GM23338 (cell line): ENCODE measurements around the gene SPTBN4. TPM values are rescaled to one million over a fixed set of nuclear protein-coding genes. Genes with fewer than 3 reads are reported as not detected.

Source experiments
- ATAC-seq: fragments of 200-7000 bp; cut with Tn5 transposase; 3 replicates; pipeline ENCODE4 v1.9.1; 2020
- DNase-seq: peaks from one replicate; pipeline ENCODE4 v3.0.0-alpha.2; 2015; ENCODE audit warnings: low spot score
- H2AFZ ChIP-seq: fragments of 200-600 bp; sonication (generic); 2 replicates; pipeline ENCODE4 v1.8.0; 2016; ENCODE audit warnings: antibody characterized with exemption, mild to moderate bottlenecking, moderate library complexity
- H3F3A ChIP-seq: fragments of 200-600 bp; sonication (generic); replicated peaks from 2 replicates; pipeline ENCODE4 v1.8.0; 2017; ENCODE audit warnings: antibody characterized with exemption, mixed run types, low read depth
- H3K27ac ChIP-seq: fragments of 200-600 bp; sonication (generic); 2 replicates; pipeline ENCODE4 v1.6.1; 2016; ENCODE audit warnings: low read depth
- H3K27me3 ChIP-seq: fragments of 200-600 bp; sonication (generic); 2 replicates; pipeline ENCODE4 v1.8.0; 2016; ENCODE audit warnings: mild to moderate bottlenecking, mixed run types, moderate library complexity; ENCODE audit not compliant: insufficient read depth
- H3K36me3 ChIP-seq: fragments of 200-600 bp; sonication (generic); 2 replicates; pipeline ENCODE4 v1.8.0; 2016; ENCODE audit warnings: mild to moderate bottlenecking; ENCODE audit not compliant: insufficient read depth
- H3K4me1 ChIP-seq: fragments of 200-600 bp; sonication (generic); 2 replicates; pipeline ENCODE4 v1.8.0; 2016; ENCODE audit warnings: mild to moderate bottlenecking, moderate library complexity; ENCODE audit not compliant: insufficient read depth
- H3K4me2 ChIP-seq: fragments of 200-600 bp; sonication (generic); 2 replicates; pipeline ENCODE4 v1.7.1; 2017; ENCODE audit warnings: mixed run types
- H3K4me3 ChIP-seq: fragments of 200-600 bp; sonication (generic); 2 replicates; pipeline ENCODE4 v1.6.1; 2016; ENCODE audit warnings: mixed run types
- H3K79me2 ChIP-seq: fragments of 200-600 bp; sonication (generic); replicated peaks from 2 replicates; pipeline ENCODE4 v1.8.0; 2017; ENCODE audit warnings: mild to moderate bottlenecking; ENCODE audit not compliant: insufficient read depth
- H3K9me2 ChIP-seq: fragments of 200-600 bp; sonication (generic); 2 replicates; pipeline ENCODE4 v1.8.0; 2017; ENCODE audit not compliant: insufficient read depth
- H4K20me1 ChIP-seq: fragments of 200-600 bp; sonication (generic); replicated peaks from 2 replicates; pipeline ENCODE4 v1.8.0; 2017; ENCODE audit warnings: mild to moderate bottlenecking; ENCODE audit not compliant: insufficient read depth
- H3K27ac Mint-ChIP-seq: 2 replicates; pipeline ENCODE4 v1.8.0; 2020; ENCODE audit warnings: inconsistent platforms, mild to moderate bottlenecking, moderate library complexity, mixed read lengths
- H3K27me3 Mint-ChIP-seq: 3 replicates; pipeline ENCODE4 v1.8.0; 2022; ENCODE audit warnings: low read depth, mild to moderate bottlenecking, moderate library complexity, mixed read lengths, inconsistent platforms; ENCODE audit not compliant: insufficient read depth, poor library complexity
- H3K36me3 Mint-ChIP-seq: 3 replicates; pipeline ENCODE4 v1.8.0; 2021; ENCODE audit warnings: low read depth, mild to moderate bottlenecking, inconsistent platforms, moderate library complexity, mixed read lengths
- H3K4me1 Mint-ChIP-seq: 3 replicates; pipeline ENCODE4 v1.8.0; 2020; ENCODE audit warnings: mild to moderate bottlenecking, inconsistent platforms, mixed read lengths
- H3K4me3 Mint-ChIP-seq: 3 replicates; pipeline ENCODE4 v1.8.0; 2021; ENCODE audit warnings: moderate library complexity, mild to moderate bottlenecking, inconsistent platforms, mixed read lengths
- H3K9me3 Mint-ChIP-seq: 3 replicates; pipeline ENCODE4 v1.8.0; 2020; ENCODE audit warnings: moderate library complexity, mild to moderate bottlenecking, inconsistent platforms, mixed read lengths
- EZH2 ChIP-seq: fragments of 200-600 bp; sonication (generic); IDR thresholded peaks from one replicate; pipeline ENCODE4 v1.8.0; 2017; ENCODE audit warnings: antibody characterized with exemption, mild to moderate bottlenecking, low read depth; ENCODE audit not compliant: unreplicated experiment
- EZH2phosphoT487 ChIP-seq: fragments of 200-600 bp; sonication (generic); IDR thresholded peaks from one replicate; pipeline ENCODE4 v1.8.1; 2018; ENCODE audit warnings: antibody characterized with exemption; ENCODE audit not compliant: unreplicated experiment
- JUNB ChIP-seq: IDR thresholded peaks from one replicate; pipeline ENCODE4 v1.6.1; 2016; ENCODE audit warnings: antibody characterized with exemption; ENCODE audit not compliant: unreplicated experiment
- POLR2AphosphoS5 ChIP-seq: IDR thresholded peaks from 2 replicates; pipeline ENCODE4 v1.6.1; 2016; ENCODE audit warnings: antibody characterized with exemption, low read depth
- STAT1 ChIP-seq: IDR thresholded peaks from one replicate; pipeline ENCODE4 v1.6.1; 2016; ENCODE audit warnings: antibody characterized with exemption; ENCODE audit not compliant: unreplicated experiment
- polyA plus RNA-seq: library from polyadenylated mRNA; unstranded; fragments of >200 nt; fragmentation: Nextera tagmentation; extraction: Ambion mirVana; gene quantifications from 2 replicates; pipeline ENCODE4 v1.2.1, GENCODE V29; 2016
- total RNA-seq: library from RNA; depleted of rRNA; stranded (reverse); fragments of >200 nt; shearing (Covaris generic); gene quantifications from 2 replicates; pipeline ENCODE4 v1.2.3, GENCODE V29; 2014
- TF ChIP-seq, protein P1 (sequence below): IDR thresholded peaks from 2 replicates; pipeline ENCODE4 v1.6.1; 2016; ENCODE audit warnings: antibody characterized with exemption

The SPTBN4 gene
- total and polyA plus RNA-seq, 2 experiments from 2014 or later: 1.6 to 2.3 TPM

- Histone ChIP-seq H2AFZ (peak overlapping the region; percentile 96), H3K4me3 (peak overlapping the region; percentile 96), H3F3A (peaks cover 19% of the 10 kb centered on the region; the same call in 1 of the 2 replicates), H3K9me2 (no peaks in the 10 kb centered on the region), H3K27ac (peak overlapping the region; percentile 92), H4K20me1 (peaks cover 5% of the 10 kb centered on the region), H3K79me2 (no peaks in the 10 kb centered on the region), H3K27me3 (peaks cover 45% of the 10 kb centered on the region), H3K36me3 (no peaks in the 10 kb centered on the region), H3K4me2 (peak overlapping the region; percentile 99), H3K4me1 (peaks cover 11% of the 10 kb centered on the region; the same call in 1 of the 2 replicates)
- peak overlapping the region; percentile 88 for H3K4me3 Mint-ChIP-seq
- H3K9me3 Mint-ChIP-seq: no peaks in the 10 kb centered on the region; the same call in 1 of the 3 replicates
- TF ChIP-seq JUNB (no peak), EZH2 (no peak), EZH2phosphoT487 (no peak), POLR2AphosphoS5 (peak; percentile 63), STAT1 (no peak)
- TF ChIP-seq, protein P1, sequence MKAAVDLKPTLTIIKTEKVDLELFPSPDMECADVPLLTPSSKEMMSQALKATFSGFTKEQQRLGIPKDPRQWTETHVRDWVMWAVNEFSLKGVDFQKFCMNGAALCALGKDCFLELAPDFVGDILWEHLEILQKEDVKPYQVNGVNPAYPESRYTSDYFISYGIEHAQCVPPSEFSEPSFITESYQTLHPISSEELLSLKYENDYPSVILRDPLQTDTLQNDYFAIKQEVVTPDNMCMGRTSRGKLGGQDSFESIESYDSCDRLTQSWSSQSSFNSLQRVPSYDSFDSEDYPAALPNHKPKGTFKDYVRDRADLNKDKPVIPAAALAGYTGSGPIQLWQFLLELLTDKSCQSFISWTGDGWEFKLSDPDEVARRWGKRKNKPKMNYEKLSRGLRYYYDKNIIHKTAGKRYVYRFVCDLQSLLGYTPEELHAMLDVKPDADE: no peak
- peaks cover 8% of the 10 kb centered on the region; the same call in 2 of the 3 replicates for H3K36me3 Mint-ChIP-seq
- peak; percentile 44 for ATAC-seq
- peaks cover 27% of the 10 kb centered on the region for H3K4me1 Mint-ChIP-seq
- peaks cover 56% of the 10 kb centered on the region for H3K27me3 Mint-ChIP-seq
- peak; percentile 93 for DNase-seq
- peak overlapping the region; percentile 97 for H3K27ac Mint-ChIP-seq
Observed at GRCh38 chr19:40612831-40613689, 146.3 kb downstream of the SPTBN4 start.

DNA sequence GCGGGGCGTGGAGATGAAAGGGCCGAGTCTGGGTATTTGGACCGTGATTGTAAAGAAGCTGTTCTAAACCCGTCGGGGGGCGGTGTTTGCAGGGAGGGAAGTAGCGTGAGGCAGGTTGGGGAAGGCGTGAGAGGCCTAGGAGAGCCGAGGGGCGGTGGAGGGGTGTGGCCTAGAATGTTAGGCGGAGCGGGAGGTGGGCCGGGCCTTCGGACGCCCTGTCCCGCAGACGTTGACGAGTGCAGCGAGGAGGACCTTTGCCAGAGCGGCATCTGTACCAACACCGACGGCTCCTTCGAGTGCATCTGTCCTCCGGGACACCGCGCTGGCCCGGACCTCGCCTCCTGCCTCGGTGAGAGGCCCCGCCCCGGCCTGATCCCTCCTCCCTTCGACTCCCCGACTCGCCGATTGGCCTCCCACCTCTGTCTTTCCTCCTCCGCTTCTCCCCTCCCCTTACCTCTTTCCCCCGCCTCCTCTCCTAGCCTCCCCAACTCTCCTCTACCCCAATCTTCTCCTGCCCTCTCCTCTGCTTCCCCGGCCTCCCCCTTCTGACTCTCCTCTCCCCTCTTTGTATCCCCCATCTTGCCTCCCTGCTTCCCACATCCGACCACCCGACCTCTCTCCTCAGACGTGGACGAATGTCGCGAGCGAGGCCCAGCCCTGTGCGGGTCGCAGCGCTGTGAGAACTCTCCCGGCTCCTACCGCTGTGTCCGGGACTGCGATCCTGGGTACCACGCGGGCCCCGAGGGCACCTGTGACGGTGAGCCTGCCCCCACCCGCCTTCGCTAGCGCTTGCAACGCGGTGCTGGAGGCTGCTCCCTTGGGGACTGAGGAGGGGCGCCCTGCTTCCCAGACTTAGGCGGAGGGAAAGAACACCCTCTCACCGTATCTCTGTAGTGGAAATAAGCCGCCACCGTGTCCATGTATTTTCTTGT, 147.2 kb downstream of the SPTBN4 start:
- Histone ChIP-seq H3F3A (peaks cover 19% of the 10 kb centered on the region; the same call in 1 of the 2 replicates), H3K79me2 (no peaks in the 10 kb centered on the region), H3K4me3 (peak overlapping the region; percentile 96), H3K4me2 (peak overlapping the region; percentile 99), H2AFZ (peak overlapping the region; percentile 96), H4K20me1 (peaks cover 5% of the 10 kb centered on the region), H3K36me3 (no peaks in the 10 kb centered on the region), H3K27ac (peak overlapping the region; percentile 92), H3K27me3 (peaks cover 36% of the 10 kb centered on the region), H3K4me1 (peaks cover 11% of the 10 kb centered on the region; the same call in 1 of the 2 replicates), H3K9me2 (no peaks in the 10 kb centered on the region)
- Mint-ChIP-seq H3K27ac (peak overlapping the region; percentile 97), H3K36me3 (peaks cover 8% of the 10 kb centered on the region; the same call in 2 of the 3 replicates), H3K4me3 (peak overlapping the region; percentile 88), H3K4me1 (peaks cover 25% of the 10 kb centered on the region), H3K9me3 (no peaks in the 10 kb centered on the region; the same call in 1 of the 3 replicates), H3K27me3 (peaks cover 47% of the 10 kb centered on the region)
- peak; percentile 94 for DNase-seq
- ATAC-seq: peak; percentile 59
- TF ChIP-seq POLR2AphosphoS5 (peak; percentile 49; the same call in 1 of the 2 replicates), STAT1 (no peak)
